Activated CD4-positive, alpha-beta T cell treated with anti-CD3 and anti-CD28 coated beads, Interleukin-2, amount 50 U/mL, for 24 hours (primary cell): Measurements from ENCODE around the gene RILPL2.
"Not testable (repeated sequence)": the region's sequence is repeated elsewhere in the genome, so short reads cannot be mapped to it uniquely, and the experiment has no call there.

Experiments used
- DNase-seq, 2 donors: peaks; one replicate each; pipeline ENCODE4 v3.0.0-alpha.2; 2020; ENCODE audit warnings: low read depth in 1 of 2, low spot score in 1 of 2

The RILPL2 gene

GRCh38 chr12:123384994-123385376, 51.5 kb downstream of the RILPL2 start:
- DNase-seq, result no peak

- DNase-seq, result no peak
These were observed 52.0 kb downstream of the RILPL2 start for GRCh38 chr12:123384318-123384993.

GRCh38 chr12:123382684-123383083, 53.8 kb downstream of the RILPL2 start:
- DNase-seq, result no peak

GRCh38 chr12:123379391-123379790, 57.1 kb downstream of the RILPL2 start:
- no peak for DNase-seq

- not testable (repeated sequence) for DNase-seq
These were observed 64.1 kb downstream of the RILPL2 start for GRCh38 chr12:123372415-123372814.

- DNase-seq, result not testable (repeated sequence)
These were observed 64.7 kb downstream of the RILPL2 start for GRCh38 chr12:123371667-123372368.

- no peak for DNase-seq
These were observed 67.3 kb downstream of the RILPL2 start for GRCh38 chr12:123369229-123369628.

GRCh38 chr12:123368431-123368830, 68.1 kb downstream of the RILPL2 start:
- DNase-seq, result not testable (repeated sequence)

GRCh38 chr12:123367511-123367910, 69.0 kb downstream of the RILPL2 start:
- no peak for DNase-seq
